ENCODE data around the gene TMEM234.

The TMEM234 gene

DNA sequence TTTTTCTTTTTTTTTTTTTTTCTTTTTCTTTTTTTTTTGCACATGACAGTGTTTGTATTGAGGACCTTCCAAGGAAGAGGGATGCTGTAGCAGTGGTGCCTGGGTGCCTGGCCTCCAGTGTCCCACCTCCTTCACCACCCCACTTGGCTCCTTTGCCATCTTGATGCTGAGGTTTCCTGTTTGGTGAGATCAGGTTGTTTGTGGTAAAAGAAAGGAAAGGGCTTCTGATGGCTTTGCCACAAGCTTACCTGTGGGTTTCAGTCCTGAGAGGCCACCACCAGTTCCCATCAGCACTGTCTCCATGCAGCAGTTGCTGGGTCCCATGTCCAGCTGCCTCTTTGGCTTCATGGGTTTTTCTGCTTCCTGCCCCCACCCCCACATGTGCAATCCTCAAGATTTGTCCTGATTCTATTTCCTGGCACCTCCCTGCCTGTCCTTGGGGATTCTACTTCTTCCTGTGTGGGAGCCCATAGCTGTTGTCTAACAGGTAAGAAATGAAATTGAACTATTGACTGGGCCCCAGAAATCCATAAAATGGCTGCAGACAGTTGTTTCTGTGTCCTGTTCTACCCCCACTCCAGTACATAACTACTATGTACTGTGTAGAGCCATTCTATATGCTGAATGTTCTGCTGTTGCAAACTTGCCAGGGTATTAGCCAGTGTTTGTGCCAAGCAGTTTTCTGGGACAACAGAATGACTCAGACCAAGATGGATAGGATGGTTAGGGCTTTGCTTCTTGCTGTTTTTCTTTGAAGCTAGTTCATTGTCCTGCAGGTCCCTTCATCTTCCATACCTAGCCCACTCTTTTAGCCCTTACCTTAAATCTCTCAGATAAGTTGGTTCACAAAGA lies 26.0 kb downstream of the TMEM234 start:
- no peak overlapping the region for H3K9ac ChIP-seq (ENCODE audit: low read length)
- no peak overlapping the region for H2BK120ac ChIP-seq (ENCODE audit: low read depth, low read length)
- peaks cover 68 to 75% of the 10 kb centered on the region in 2 experiments for H3K36me3 ChIP-seq (ENCODE audit: control insufficient read depth in 1 of 2, insufficient read depth in 2 of 2, low read depth in 1 of 2, low read length in 2 of 2)
- H3K27ac ChIP-seq (ENCODE audit: low read length, poor library complexity, severe bottlenecking): no peak overlapping the region
- H3K4me2 ChIP-seq (ENCODE audit: low read length, poor library complexity, severe bottlenecking): no peak overlapping the region
- H2BK12ac ChIP-seq (ENCODE audit: low read length in 2 of 2): no peak overlapping the region
- H3K14ac ChIP-seq (ENCODE audit: low read length in 2 of 2): no peak overlapping the region
- no peak for DNase-seq
- H3K79me1 ChIP-seq (replicated peaks; ENCODE audit: low read length, poor library complexity, severe bottlenecking): peaks cover 17% of the 10 kb centered on the region
- H2BK5ac ChIP-seq (ENCODE audit: low read depth, low read length, poor library complexity, severe bottlenecking): no peak overlapping the region
- no peak overlapping the region for H3K4me3 ChIP-seq (ENCODE audit: insufficient read depth in 1 of 2, low read depth in 1 of 2, low read length in 2 of 2)
- no peak overlapping the region for H3K18ac ChIP-seq (ENCODE audit: low read depth in 1 of 2, low read length in 2 of 2)
- no peak overlapping the region for H2BK15ac ChIP-seq (ENCODE audit: low read depth, poor library complexity, severe bottlenecking)
- peaks cover 23% of the 10 kb centered on the region for H3K4me1 ChIP-seq (ENCODE audit: control insufficient read depth, insufficient read depth, low read depth, low read length)
- no peak overlapping the region for H4K8ac ChIP-seq (ENCODE audit: low read length)
- H3K9me3 ChIP-seq (ENCODE audit: control insufficient read depth, low read length): no peaks in the 10 kb centered on the region
- no peak overlapping the region for H3K4ac ChIP-seq (ENCODE audit: low read depth in 1 of 2, low read length in 2 of 2)
- no peak overlapping the region for H3K23ac ChIP-seq (ENCODE audit: low read length in 2 of 2)
- no peaks in the 10 kb centered on the region for H3K27me3 ChIP-seq (ENCODE audit: control insufficient read depth in 1 of 2, insufficient read depth in 1 of 2, low read length in 2 of 2)
- H4K91ac ChIP-seq (ENCODE audit: low read length): no peak overlapping the region
- H2AK5ac ChIP-seq (ENCODE audit: low read length, severe bottlenecking): no peak overlapping the region
- no peak overlapping the region for H2AFZ ChIP-seq (ENCODE audit: low read depth, low read length)

DNA sequence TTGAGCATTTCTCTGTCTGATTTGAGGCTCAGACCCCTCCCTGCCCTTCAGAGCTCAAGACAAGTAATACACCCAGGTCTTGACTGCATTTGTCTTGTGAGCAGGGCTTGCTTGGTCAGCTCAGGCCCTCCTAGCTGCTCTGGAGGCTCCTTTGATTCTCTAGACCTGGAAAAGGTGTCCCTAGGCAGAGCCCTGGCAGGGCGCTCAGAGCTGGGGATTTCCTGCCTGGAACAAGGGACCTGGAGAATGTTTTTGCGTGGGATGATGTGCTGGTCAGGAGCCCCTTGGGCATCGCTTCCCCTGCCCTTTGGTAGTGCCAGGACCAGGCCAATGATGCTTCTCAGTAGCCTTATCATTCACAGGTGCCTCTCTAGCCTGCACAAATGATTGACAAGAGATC lies 26.6 kb downstream of the TMEM234 start:
- H3K27ac ChIP-seq (ENCODE audit: low read length, poor library complexity, severe bottlenecking): no peak overlapping the region
- no peaks in the 10 kb centered on the region for H3K27me3 ChIP-seq (ENCODE audit: control insufficient read depth in 1 of 2, insufficient read depth in 1 of 2, low read length in 2 of 2)
- H3K4ac ChIP-seq (ENCODE audit: low read depth in 1 of 2, low read length in 2 of 2): no peak overlapping the region
- DNase-seq: no peak
- no peaks in the 10 kb centered on the region for H3K9me3 ChIP-seq (ENCODE audit: control insufficient read depth, low read length)
- H3K9ac ChIP-seq (ENCODE audit: low read length): no peak overlapping the region
- H2BK120ac ChIP-seq (ENCODE audit: low read depth, low read length): no peak overlapping the region
- no peak overlapping the region for H3K18ac ChIP-seq (ENCODE audit: low read depth in 1 of 2, low read length in 2 of 2)
- no peak overlapping the region for H2AFZ ChIP-seq (ENCODE audit: low read depth, low read length)
- no peak overlapping the region for H4K8ac ChIP-seq (ENCODE audit: low read length)
- H4K91ac ChIP-seq (ENCODE audit: low read length): no peak overlapping the region
- H3K4me2 ChIP-seq (ENCODE audit: low read length, poor library complexity, severe bottlenecking): no peak overlapping the region
- peaks cover 21% of the 10 kb centered on the region for H3K79me1 ChIP-seq (replicated peaks; ENCODE audit: low read length, poor library complexity, severe bottlenecking)
- H2BK15ac ChIP-seq (ENCODE audit: low read depth, poor library complexity, severe bottlenecking): no peak overlapping the region
- no peak overlapping the region for H3K23ac ChIP-seq (ENCODE audit: low read length in 2 of 2)
- no peak overlapping the region for H3K14ac ChIP-seq (ENCODE audit: low read length in 2 of 2)
- H2AK5ac ChIP-seq (ENCODE audit: low read length, severe bottlenecking): no peak overlapping the region
- H3K36me3 ChIP-seq (ENCODE audit: control insufficient read depth in 1 of 2, insufficient read depth in 2 of 2, low read depth in 1 of 2, low read length in 2 of 2): peaks cover 74 to 80% of the 10 kb centered on the region in 2 experiments
- peaks cover 22% of the 10 kb centered on the region for H3K4me1 ChIP-seq (ENCODE audit: control insufficient read depth, insufficient read depth, low read depth, low read length)
- no peak overlapping the region for H2BK12ac ChIP-seq (ENCODE audit: low read length in 2 of 2)
- H3K4me3 ChIP-seq (ENCODE audit: insufficient read depth in 1 of 2, low read depth in 1 of 2, low read length in 2 of 2): no peak overlapping the region
- H2BK5ac ChIP-seq (ENCODE audit: low read depth, low read length, poor library complexity, severe bottlenecking): no peak overlapping the region
- WGBS: 98% methylated on average over 3 of the region's 3 CpGs

DNA sequence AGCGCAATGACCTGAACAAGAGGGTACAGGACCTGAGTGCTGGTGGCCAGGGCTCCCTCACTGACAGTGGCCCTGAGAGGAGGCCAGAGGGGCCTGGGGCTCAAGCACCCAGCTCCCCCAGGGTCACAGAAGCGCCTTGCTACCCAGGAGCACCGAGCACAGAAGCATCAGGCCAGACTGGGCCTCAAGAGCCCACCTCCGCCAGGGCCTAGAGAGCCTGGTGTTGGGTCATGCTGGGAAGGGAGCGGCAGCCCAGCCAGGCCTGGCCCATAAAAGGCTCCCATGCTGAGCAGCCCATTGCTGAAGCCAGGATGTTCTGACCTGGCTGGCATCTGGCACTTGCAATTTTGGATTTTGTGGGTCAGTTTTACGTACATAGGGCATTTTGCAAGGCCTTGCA lies 27.2 kb downstream of the TMEM234 start:
- H3K4me2 ChIP-seq (ENCODE audit: low read length, poor library complexity, severe bottlenecking): no peak overlapping the region
- no peaks in the 10 kb centered on the region for H3K27me3 ChIP-seq (ENCODE audit: control insufficient read depth in 1 of 2, insufficient read depth in 1 of 2, low read length in 2 of 2)
- H3K27ac ChIP-seq (ENCODE audit: low read length, poor library complexity, severe bottlenecking): no peak overlapping the region
- H2AFZ ChIP-seq (ENCODE audit: low read depth, low read length): no peak overlapping the region
- H3K23ac ChIP-seq (ENCODE audit: low read length in 2 of 2): no peak overlapping the region
- no peak overlapping the region for H2BK120ac ChIP-seq (ENCODE audit: low read depth, low read length)
- 96% methylated on average over 6 of the region's 6 CpGs for WGBS
- no peak overlapping the region for H4K91ac ChIP-seq (ENCODE audit: low read length)
- H3K4me1 ChIP-seq (ENCODE audit: control insufficient read depth, insufficient read depth, low read depth, low read length): peaks cover 22% of the 10 kb centered on the region
- H3K4me3 ChIP-seq (ENCODE audit: insufficient read depth in 1 of 2, low read depth in 1 of 2, low read length in 2 of 2): no peak overlapping the region
- H2AK5ac ChIP-seq (ENCODE audit: low read length, severe bottlenecking): no peak overlapping the region
- no peaks in the 10 kb centered on the region for H3K9me3 ChIP-seq (ENCODE audit: control insufficient read depth, low read length)
- DNase-seq: no peak
- H3K18ac ChIP-seq (ENCODE audit: low read depth in 1 of 2, low read length in 2 of 2): no peak overlapping the region
- no peak overlapping the region for H3K9ac ChIP-seq (ENCODE audit: low read length)
- no peak overlapping the region for H3K14ac ChIP-seq (ENCODE audit: low read length in 2 of 2)
- H2BK15ac ChIP-seq (ENCODE audit: low read depth, poor library complexity, severe bottlenecking): no peak overlapping the region
- H3K4ac ChIP-seq (ENCODE audit: low read depth in 1 of 2, low read length in 2 of 2): no peak overlapping the region
- no peak overlapping the region for H2BK12ac ChIP-seq (ENCODE audit: low read length in 2 of 2)
- no peak overlapping the region for H2BK5ac ChIP-seq (ENCODE audit: low read depth, low read length, poor library complexity, severe bottlenecking)
- peaks cover 80 to 85% of the 10 kb centered on the region in 2 experiments for H3K36me3 ChIP-seq (ENCODE audit: control insufficient read depth in 1 of 2, insufficient read depth in 2 of 2, low read depth in 1 of 2, low read length in 2 of 2)
- peaks cover 24% of the 10 kb centered on the region for H3K79me1 ChIP-seq (replicated peaks; ENCODE audit: low read length, poor library complexity, severe bottlenecking)
- H4K8ac ChIP-seq (ENCODE audit: low read length): no peak overlapping the region

DNA sequence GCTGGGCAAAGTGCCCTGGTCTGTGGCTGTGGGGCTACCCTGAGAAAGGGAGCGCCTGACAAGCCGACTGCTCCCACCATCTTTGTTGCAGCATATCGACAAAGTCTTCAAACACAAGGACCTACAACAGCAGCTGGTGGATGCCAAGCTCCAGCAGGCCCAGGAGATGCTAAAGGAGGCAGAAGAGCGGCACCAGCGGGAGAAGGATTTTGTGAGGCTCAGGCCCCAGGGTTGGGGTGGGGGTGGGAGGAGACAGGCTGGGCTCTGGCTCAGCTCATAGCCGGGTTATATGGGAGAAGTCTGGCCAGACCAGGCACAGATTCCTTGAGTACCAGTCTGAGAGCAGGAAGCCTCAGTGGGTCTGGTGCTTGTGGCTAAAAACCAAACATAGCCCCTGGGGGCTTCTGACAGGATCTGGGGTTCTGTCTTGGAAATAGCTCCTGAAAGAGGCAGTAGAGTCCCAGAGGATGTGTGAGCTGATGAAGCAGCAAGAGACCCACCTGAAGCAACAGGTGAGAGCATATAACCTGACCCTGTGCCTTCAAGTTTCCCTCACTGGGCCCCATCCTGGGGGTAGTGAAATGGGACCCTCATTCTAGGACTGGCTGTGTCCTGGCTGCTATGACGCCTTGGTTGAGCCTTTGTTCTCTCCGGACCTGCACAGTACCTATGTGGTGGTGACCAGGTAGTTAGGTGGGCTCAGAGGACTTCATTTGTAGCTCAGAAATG lies 29.8 kb downstream of the TMEM234 start:
- Histone ChIP-seq H3K27me3 (ENCODE audit: control insufficient read depth in 1 of 2, insufficient read depth in 1 of 2, low read length in 2 of 2) (no peaks in the 10 kb centered on the region), H3K23ac (ENCODE audit: low read length in 2 of 2) (no peak overlapping the region), H3K9ac (ENCODE audit: low read length) (no peak overlapping the region), H4K8ac (ENCODE audit: low read length) (no peak overlapping the region), H2AK5ac (ENCODE audit: low read length, severe bottlenecking) (no peak overlapping the region), H2AFZ (ENCODE audit: low read depth, low read length) (no peak overlapping the region), H3K4me1 (ENCODE audit: control insufficient read depth, insufficient read depth, low read depth, low read length) (peaks cover 12% of the 10 kb centered on the region), H2BK12ac (ENCODE audit: low read length in 2 of 2) (no peak overlapping the region), H4K91ac (ENCODE audit: low read length) (no peak overlapping the region), H3K79me1 (replicated peaks; ENCODE audit: low read length, poor library complexity, severe bottlenecking) (peaks cover 32% of the 10 kb centered on the region), H3K27ac (ENCODE audit: low read length, poor library complexity, severe bottlenecking) (no peak overlapping the region), H2BK120ac (ENCODE audit: low read depth, low read length) (no peak overlapping the region), H3K4me2 (ENCODE audit: low read length, poor library complexity, severe bottlenecking) (no peak overlapping the region), H3K36me3 (ENCODE audit: control insufficient read depth in 1 of 2, insufficient read depth in 2 of 2, low read depth in 1 of 2, low read length in 2 of 2) (peaks cover 89 to 98% of the 10 kb centered on the region in 2 experiments), H2BK15ac (ENCODE audit: low read depth, poor library complexity, severe bottlenecking) (no peak overlapping the region), H3K4ac (ENCODE audit: low read depth in 1 of 2, low read length in 2 of 2) (no peak overlapping the region), H3K18ac (ENCODE audit: low read depth in 1 of 2, low read length in 2 of 2) (no peak overlapping the region), H3K14ac (ENCODE audit: low read length in 2 of 2) (no peak overlapping the region), H2BK5ac (ENCODE audit: low read depth, low read length, poor library complexity, severe bottlenecking) (no peak overlapping the region), H3K4me3 (ENCODE audit: insufficient read depth in 1 of 2, low read depth in 1 of 2, low read length in 2 of 2) (no peak overlapping the region), H3K9me3 (ENCODE audit: control insufficient read depth, low read length) (no peaks in the 10 kb centered on the region)
- no peak for DNase-seq
- 89% methylated on average over 8 of the region's 8 CpGs for WGBS

Measured in mesenchymal stem cell (in vitro differentiated cells and primary cell).